KMS-11 (cell line): ENCODE data around the gene GALNTL6.
A peak's percentile ranks its signal among the peaks of the same experiment; 100 is the strongest.
"Not testable (repeated sequence)": the region's sequence is repeated elsewhere in the genome, so short reads cannot be mapped to it uniquely, and the experiment has no call there.

Experiments used
- H2AFZ ChIP-seq: fragments of 200-600 bp; sonication (generic); 2 replicates; pipeline ENCODE4 v1.6.1; 2016; ENCODE audit warnings: antibody characterized with exemption, mixed run types, low read depth
- H3K27ac ChIP-seq: fragments of 200-600 bp; sonication (generic); 2 replicates; pipeline ENCODE4 v1.6.1; 2016; ENCODE audit warnings: mild to moderate bottlenecking, mixed run types
- H3K27me3 ChIP-seq: fragments of 200-600 bp; sonication (generic); 2 replicates; pipeline ENCODE4 v1.6.1; 2017; ENCODE audit warnings: mild to moderate bottlenecking, low read depth, mixed run types, moderate library complexity; ENCODE audit not compliant: insufficient read depth
- H3K36me3 ChIP-seq: fragments of 200-600 bp; sonication (generic); 2 replicates; pipeline ENCODE4 v1.6.1; 2017; ENCODE audit warnings: mild to moderate bottlenecking, mixed run types; ENCODE audit not compliant: insufficient read depth
- H3K4me1 ChIP-seq: fragments of 200-600 bp; sonication (generic); 2 replicates; pipeline ENCODE4 v1.6.1; 2016; ENCODE audit warnings: mild to moderate bottlenecking, low read depth, mixed run types; ENCODE audit not compliant: poor library complexity, severe bottlenecking
- H3K4me2 ChIP-seq: fragments of 200-600 bp; sonication (generic); 2 replicates; pipeline ENCODE4 v1.7.0; 2016; ENCODE audit warnings: mild to moderate bottlenecking, mixed run types
- H3K4me3 ChIP-seq: fragments of 200-600 bp; sonication (generic); IDR thresholded peaks from 2 replicates; pipeline ENCODE4 v1.6.1; 2017; ENCODE audit warnings: low read depth, low read length, mixed read lengths; ENCODE audit not compliant: insufficient read depth
- H3K79me2 ChIP-seq: fragments of 200-600 bp; sonication (generic); 2 replicates; pipeline ENCODE4 v1.6.1; 2016; ENCODE audit warnings: low read depth, mixed run types; ENCODE audit not compliant: insufficient read depth
- H3K9ac ChIP-seq: fragments of 200-600 bp; sonication (generic); 2 replicates; pipeline ENCODE4 v1.6.1; 2016; ENCODE audit warnings: mild to moderate bottlenecking, mixed run types
- H4K20me1 ChIP-seq: fragments of 200-600 bp; sonication (generic); 2 replicates; pipeline ENCODE4 v1.6.1; 2016; ENCODE audit warnings: mild to moderate bottlenecking, mixed run types; ENCODE audit not compliant: insufficient read depth
- CTCF ChIP-seq: fragments of 200-600 bp; sonication (generic); conservative IDR thresholded peaks from 2 replicates; pipeline ENCODE4 v1.6.1; 2017; ENCODE audit warnings: low read depth, mild to moderate bottlenecking, antibody characterized with exemption, low read length, moderate library complexity, mixed read lengths

Gene GALNTL6

GRCh38 chr4:173019664-173020063 is 1206.5 kb downstream of the GALNTL6 start:
- H3K27ac ChIP-seq: no peak overlapping the region
- no peak overlapping the region for H3K4me3 ChIP-seq
- H4K20me1 ChIP-seq: no peaks in the 10 kb centered on the region
- H3K4me2 ChIP-seq: no peak overlapping the region
- no peaks in the 10 kb centered on the region for H3K27me3 ChIP-seq
- H3K79me2 ChIP-seq: no peaks in the 10 kb centered on the region
- no peaks in the 10 kb centered on the region for H3K36me3 ChIP-seq
- H3K9ac ChIP-seq: no peak overlapping the region
- TF ChIP-seq CTCF: no peak
- no peak overlapping the region for H2AFZ ChIP-seq
- peaks cover 1% of the 10 kb centered on the region for H3K4me1 ChIP-seq

DNA sequence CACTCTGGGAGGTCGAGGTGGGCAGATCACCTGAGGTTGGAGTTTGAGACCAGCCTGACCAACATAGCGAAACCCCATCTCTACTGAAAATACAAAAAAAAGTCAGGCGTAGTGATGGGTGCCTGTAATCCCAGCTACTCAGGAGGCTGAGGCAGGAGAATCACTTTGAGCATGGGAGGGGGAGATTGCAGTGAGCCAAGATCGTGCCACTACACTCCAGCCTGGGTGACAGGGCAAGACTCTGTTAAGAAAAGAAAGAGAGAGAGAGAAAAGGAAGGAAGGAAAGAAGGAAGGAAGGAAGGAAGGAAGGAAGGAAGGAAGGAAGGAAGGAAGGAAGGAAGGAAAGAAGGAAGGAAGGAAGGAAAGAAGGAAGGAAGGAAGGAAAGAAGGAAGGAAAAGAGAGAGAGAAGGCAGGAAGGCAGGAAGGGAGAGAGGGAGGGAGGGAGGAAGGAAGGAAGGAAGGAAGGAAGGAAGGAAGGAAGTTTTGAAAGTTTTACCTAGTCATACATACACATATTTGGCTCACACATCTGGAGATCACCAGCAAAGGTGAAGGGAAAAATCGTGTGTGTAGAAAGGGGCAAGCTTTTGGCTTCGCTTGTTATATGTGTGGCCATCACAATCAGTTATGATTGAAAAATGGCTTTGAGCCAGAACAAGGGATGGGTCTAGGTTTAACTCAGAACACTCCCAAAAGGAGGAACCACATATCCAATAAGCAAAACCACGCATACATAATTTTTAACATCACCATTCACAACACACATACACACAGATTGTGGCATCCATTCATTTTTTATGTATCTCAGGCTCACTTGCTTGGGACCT is 1208.8 kb downstream of the GALNTL6 start:
- H4K20me1 ChIP-seq, H3K36me3 ChIP-seq, H3K9ac ChIP-seq, H3K4me3 ChIP-seq, H3K4me1 ChIP-seq, H2AFZ ChIP-seq, H3K4me2 ChIP-seq, H3K79me2 ChIP-seq, H3K27me3 ChIP-seq, H3K27ac ChIP-seq: not testable (repeated sequence)

DNA sequence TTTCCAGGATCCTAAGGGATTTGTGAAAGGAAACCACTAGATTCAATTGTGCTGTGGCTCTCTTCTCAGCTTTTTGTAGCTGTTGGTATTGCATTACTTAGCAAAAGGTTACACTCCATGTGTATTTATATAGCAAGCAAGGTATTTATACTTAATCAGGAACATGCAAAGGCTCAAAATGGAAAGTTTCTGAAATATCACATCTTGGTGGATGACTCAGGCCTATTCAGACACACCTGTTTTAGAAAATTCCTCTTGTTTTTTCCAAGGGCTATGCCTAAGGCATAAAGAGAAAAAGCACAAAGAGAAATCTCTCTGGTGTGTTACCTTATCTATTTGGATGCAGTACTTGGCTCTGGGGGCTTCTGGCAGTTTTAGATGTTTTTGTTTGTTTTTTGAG is 1211.0 kb downstream of the GALNTL6 start:
- Histone ChIP-seq H3K4me2 (no peak overlapping the region), H3K4me3 (no peak overlapping the region), H4K20me1 (no peaks in the 10 kb centered on the region), H3K4me1 (peaks cover 8% of the 10 kb centered on the region), H3K36me3 (no peaks in the 10 kb centered on the region), H3K27me3 (no peaks in the 10 kb centered on the region), H3K79me2 (no peaks in the 10 kb centered on the region), H3K27ac (no peak overlapping the region), H3K9ac (no peak overlapping the region), H2AFZ (no peak overlapping the region)
- TF ChIP-seq CTCF: no peak

GRCh38 chr4:173025131-173025530 is 1211.9 kb downstream of the GALNTL6 start:
- no peak overlapping the region for H3K4me3 ChIP-seq
- TF ChIP-seq CTCF: peak; percentile 92
- no peaks in the 10 kb centered on the region for H4K20me1 ChIP-seq
- H3K4me2 ChIP-seq: no peak overlapping the region
- peaks cover 8% of the 10 kb centered on the region for H3K4me1 ChIP-seq
- H2AFZ ChIP-seq: no peak overlapping the region
- no peaks in the 10 kb centered on the region for H3K36me3 ChIP-seq
- no peaks in the 10 kb centered on the region for H3K79me2 ChIP-seq
- no peaks in the 10 kb centered on the region for H3K27me3 ChIP-seq
- H3K27ac ChIP-seq: no peak overlapping the region
- no peak overlapping the region for H3K9ac ChIP-seq

- Histone ChIP-seq H3K27me3 (no peaks in the 10 kb centered on the region), H3K36me3 (no peaks in the 10 kb centered on the region), H3K4me2 (no peak overlapping the region), H3K27ac (no peak overlapping the region), H3K9ac (no peak overlapping the region), H4K20me1 (no peaks in the 10 kb centered on the region), H3K4me1 (peaks cover 26% of the 10 kb centered on the region), H2AFZ (no peak overlapping the region), H3K4me3 (no peak overlapping the region), H3K79me2 (no peaks in the 10 kb centered on the region)
- no peak for TF ChIP-seq CTCF
These were observed 1224.0 kb downstream of the GALNTL6 start for GRCh38 chr4:173037242-173037641.
